BLaER1 treated with 17β-estradiol and CSF1 and Interleukin-3, amounts not matched to agents 10 nM and 100 nM (cell line): Measurements from ENCODE around the gene SHANK1.
A peak's percentile ranks its signal among the peaks of the same experiment; 100 is the strongest.

ENCODE experiments used
- H3K27ac ChIP-seq, 11 experiments: shearing (Covaris generic); formaldehyde crosslinking; 2 replicates each; pipeline ENCODE4 v1.8.1; 2022
- H3K27me3 ChIP-seq, 11 experiments: shearing (Covaris generic); formaldehyde crosslinking; 2 replicates each; pipeline ENCODE4 v1.8.1; 2022
- H3K36me3 ChIP-seq, 11 experiments: shearing (Covaris generic); formaldehyde crosslinking; 2 replicates each; pipeline ENCODE4 v1.8.1; 2022
- H3K4me1 ChIP-seq, 10 experiments: shearing (Covaris generic); formaldehyde crosslinking; 2 replicates each; pipeline ENCODE4 v1.8.1; 2022
- H3K4me2 ChIP-seq, 11 experiments: shearing (Covaris generic); formaldehyde crosslinking; 2 replicates each; pipeline ENCODE4 v1.8.1; 2022
- H3K4me3 ChIP-seq, 10 experiments: shearing (Covaris generic); formaldehyde crosslinking; 2 replicates each; pipeline ENCODE4 v1.8.1; 2022
- H3K9ac ChIP-seq, 11 experiments: shearing (Covaris generic); formaldehyde crosslinking; 2 replicates each; pipeline ENCODE4 v1.8.1; 2022
- H3K9me3 ChIP-seq, 11 experiments: shearing (Covaris generic); formaldehyde crosslinking; replicated peaks in 1 of 11; 2 replicates each; pipeline ENCODE4 v1.8.1; 2022
- H4K20me1 ChIP-seq, 11 experiments: shearing (Covaris generic); formaldehyde crosslinking; 2 replicates each; pipeline ENCODE4 v1.8.1; 2022
- Cebpa-rat ChIP-seq, 11 experiments: shearing (Covaris generic); IDR thresholded peaks; 2 replicates each; pipeline ENCODE4 v1.8.1; 2022

Gene SHANK1

DNA sequence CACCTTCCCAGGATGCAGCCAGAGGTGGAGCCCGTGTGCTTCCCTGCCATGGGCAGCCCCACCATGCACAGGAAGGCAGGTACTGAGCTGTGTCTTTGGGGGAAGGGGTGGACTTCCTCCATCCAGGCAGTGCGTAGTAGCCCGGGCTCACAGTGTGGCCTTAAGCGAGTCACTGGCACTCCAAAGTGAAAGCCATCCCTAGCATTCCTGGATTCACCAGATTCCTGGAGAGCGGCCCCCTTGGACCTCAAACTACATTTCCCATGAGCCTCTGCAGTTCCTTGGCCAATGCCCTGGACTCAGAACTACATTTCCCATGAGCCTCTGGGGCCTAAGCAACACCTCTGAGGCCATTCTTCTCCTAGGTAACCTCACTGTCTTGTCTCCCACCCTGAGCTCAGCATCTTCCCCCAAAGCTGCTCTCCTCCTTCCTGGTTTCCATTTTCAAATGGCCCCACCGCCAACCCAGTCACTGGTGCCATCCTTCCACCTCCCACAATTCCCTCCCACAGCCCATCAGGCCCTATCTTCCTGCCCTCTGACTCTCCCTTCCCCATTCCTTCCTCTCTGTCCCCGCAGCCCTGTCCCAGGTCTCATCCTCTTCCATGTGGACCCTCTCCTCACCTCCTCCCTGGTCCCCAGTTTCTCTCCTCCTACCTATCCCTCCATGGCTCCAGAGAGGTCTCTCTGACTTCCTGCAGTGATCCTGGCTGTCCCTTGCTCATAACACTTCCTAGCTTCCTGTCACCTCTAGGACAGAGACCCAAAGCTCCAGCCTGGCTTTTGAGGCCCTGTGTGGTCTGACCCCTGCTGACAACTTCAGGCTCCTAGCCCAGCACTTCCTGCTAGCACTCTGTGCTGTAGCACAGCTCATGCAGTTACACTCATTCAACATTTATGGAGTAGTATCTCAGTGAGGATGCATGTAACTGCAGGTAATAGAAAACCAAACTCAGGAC is 69.9 kb downstream of the SHANK1 start, which contains the start of gene C19orf81:
Gene C19orf81, plus strand, starts transcription at position 13 of the 959 bp plus-strand sequence. Its CDS starts 0 bp downstream, at position 13.
- H3K4me3 ChIP-seq: no peak within 1 kb of the TSS
- H3K27ac ChIP-seq: peak within 1 kb of the TSS in 5 of 11 experiments; percentile 4 to 56 (median 34); a peak in 7 of 22 replicates
- H3K36me3 ChIP-seq: no peaks in the 10 kb centered on the region
- H3K4me1 ChIP-seq: peaks cover 5 to 54% (median 20%) of the 10 kb centered on the region in 10 experiments; a peak in 18 of 20 replicates
- peaks cover 0 to 6% (median 0%) of the 10 kb centered on the region in 11 experiments; a peak in 2 of 22 replicates for H3K27me3 ChIP-seq
- no peak for TF ChIP-seq Cebpa-rat (IDR thresholded peaks at IDR 0.05)
- peak within 1 kb of the TSS in 1 of 11 experiments; percentile 20; a peak in 1 of 22 replicates for H3K9ac ChIP-seq
- no peaks in the 10 kb centered on the region for H4K20me1 ChIP-seq
- peaks cover 0 to 2% (median 1%) of the 10 kb centered on the region in 11 experiments; a peak in 17 of 22 replicates for H3K9me3 ChIP-seq
- H3K4me2 ChIP-seq: peak within 1 kb of the TSS; percentile 22 to 71 (median 48); a peak in 19 of 22 replicates

DNA sequence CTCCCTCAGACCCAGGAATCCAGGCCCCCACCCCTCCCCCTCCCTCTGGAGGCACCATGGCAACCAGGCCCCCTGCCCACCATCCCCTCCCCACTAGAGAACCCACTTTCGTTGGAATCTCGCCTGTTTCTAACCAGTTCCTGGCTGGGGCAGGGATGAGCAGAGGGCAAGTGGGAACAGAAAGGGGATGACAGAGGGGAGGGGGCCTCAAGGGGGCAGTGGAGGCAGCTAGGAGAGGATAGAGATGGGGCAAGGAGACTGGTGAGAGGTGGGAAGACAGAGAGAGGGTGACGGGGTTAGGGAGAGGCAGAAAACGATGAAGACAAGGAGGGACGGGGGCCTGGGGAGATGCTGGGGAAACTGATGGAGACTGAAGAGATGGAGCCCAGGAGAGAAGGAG is 70.9 kb downstream of the SHANK1 start:
- Histone ChIP-seq H3K27ac (peak overlapping the region in 3 of 11 experiments; percentile 4 to 56 (median 54); a peak in 5 of 22 replicates), H3K9ac (no peak overlapping the region), H3K27me3 (peaks cover 0 to 6% (median 0%) of the 10 kb centered on the region in 11 experiments; a peak in 2 of 22 replicates), H3K36me3 (no peaks in the 10 kb centered on the region), H3K4me2 (peak overlapping the region in 6 of 11 experiments; percentile 45 to 71 (median 62); a peak in 8 of 22 replicates), H3K4me1 (peaks cover 5 to 54% (median 20%) of the 10 kb centered on the region in 10 experiments; a peak in 18 of 20 replicates), H3K9me3 (no peaks in the 10 kb centered on the region), H4K20me1 (no peaks in the 10 kb centered on the region), H3K4me3 (no peak overlapping the region)
- TF ChIP-seq Cebpa-rat (IDR thresholded peaks at IDR 0.05): no peak

DNA sequence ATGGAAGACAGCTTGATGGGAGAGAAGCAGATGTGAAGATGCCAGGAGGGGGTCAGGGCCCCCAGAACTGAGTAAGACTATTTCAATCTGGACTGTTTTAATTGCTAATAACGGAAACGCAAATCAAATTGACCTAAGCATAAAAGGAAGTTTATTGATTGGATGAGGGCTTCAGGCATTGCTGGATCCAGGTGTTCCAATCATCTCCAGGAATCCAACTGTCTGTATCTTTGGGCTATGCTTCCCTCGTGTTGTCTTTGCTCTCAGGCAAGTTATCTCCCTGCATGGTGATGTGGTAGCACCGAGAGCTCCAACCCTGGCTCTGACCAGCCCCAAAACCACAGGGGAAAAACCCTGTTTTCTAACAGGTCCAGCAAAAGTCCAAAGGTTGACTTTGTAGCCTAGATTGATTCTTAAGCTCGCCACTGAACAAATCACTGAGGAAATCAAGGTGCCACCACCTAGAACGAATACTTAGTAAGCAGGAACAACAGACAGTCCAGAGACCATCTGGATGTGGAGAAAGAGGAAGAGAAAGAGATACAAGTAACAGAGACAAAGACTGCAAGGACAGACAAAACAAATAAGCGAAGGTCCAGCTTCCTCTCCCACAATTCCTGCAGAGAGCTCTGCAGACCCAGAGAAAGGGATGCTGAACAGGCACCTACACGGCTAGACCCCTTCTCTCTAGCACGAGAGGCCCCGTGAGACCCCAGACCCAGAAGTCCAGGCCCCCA is 71.6 kb downstream of the SHANK1 start:
- peaks cover 0 to 9% (median 0%) of the 10 kb centered on the region in 11 experiments; a peak in 2 of 22 replicates for H3K27me3 ChIP-seq
- no peaks in the 10 kb centered on the region for H3K36me3 ChIP-seq
- peak overlapping the region in 5 of 11 experiments; percentile 4 to 56 (median 34); a peak in 7 of 22 replicates for H3K27ac ChIP-seq
- peak overlapping the region in 2 of 11 experiments; percentile 20 to 32; a peak in 1 of 22 replicates for H3K9ac ChIP-seq
- H3K4me3 ChIP-seq: no peak overlapping the region
- H3K4me2 ChIP-seq: peak overlapping the region in 5 of 11 experiments; percentile 47 to 71 (median 63); a peak in 10 of 22 replicates
- no peaks in the 10 kb centered on the region for H3K9me3 ChIP-seq
- H4K20me1 ChIP-seq: no peaks in the 10 kb centered on the region
- peaks cover 5 to 54% (median 20%) of the 10 kb centered on the region in 10 experiments; a peak in 18 of 20 replicates for H3K4me1 ChIP-seq
- no peak for TF ChIP-seq Cebpa-rat (IDR thresholded peaks at IDR 0.05)

DNA sequence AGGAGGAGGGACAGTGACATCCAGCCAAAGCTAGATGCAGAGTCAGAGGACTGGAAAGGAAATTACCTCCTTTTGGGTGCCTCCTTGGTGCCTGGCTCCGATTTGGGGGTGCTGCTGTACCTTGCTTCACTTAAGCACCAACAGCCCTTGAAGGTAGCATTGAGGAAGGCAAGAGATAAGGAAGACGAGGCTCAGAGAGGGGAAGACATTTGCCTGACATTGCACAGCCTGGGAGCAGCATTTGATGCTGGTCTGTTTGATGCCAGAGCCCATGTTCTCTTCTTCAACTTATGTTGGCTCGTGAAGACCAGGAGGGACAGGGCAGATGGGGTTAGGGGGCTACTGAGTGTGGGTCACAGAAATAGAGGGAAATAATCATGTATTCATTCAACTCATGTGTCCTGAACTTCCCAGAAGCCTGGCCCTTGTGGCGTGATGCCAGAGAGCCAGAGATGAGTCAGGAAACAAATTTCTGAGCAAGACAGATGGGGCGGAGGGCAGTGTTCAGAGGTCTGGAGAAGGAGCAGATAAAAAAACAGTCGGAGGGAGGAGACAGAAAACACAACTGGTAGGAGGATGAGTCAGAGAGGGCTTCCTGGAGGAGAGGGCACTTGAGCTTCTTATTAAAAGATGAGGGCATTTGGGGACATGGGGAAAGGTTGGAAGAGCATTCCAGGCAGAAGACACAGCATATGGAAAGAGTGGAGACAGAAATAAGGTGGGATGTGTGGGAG is 73.4 kb downstream of the SHANK1 start:
- Histone ChIP-seq H3K4me2 (peak overlapping the region in 4 of 11 experiments; percentile 33 to 77 (median 64); a peak in 7 of 22 replicates), H3K36me3 (no peaks in the 10 kb centered on the region), H3K9ac (no peak overlapping the region; a peak in 1 of 22 replicates), H3K27ac (no peak overlapping the region), H3K9me3 (no peaks in the 10 kb centered on the region), H3K27me3 (peaks cover 0 to 10% (median 0%) of the 10 kb centered on the region in 11 experiments; a peak in 2 of 22 replicates), H3K4me1 (peaks cover 5 to 54% (median 20%) of the 10 kb centered on the region in 10 experiments; a peak in 18 of 20 replicates), H4K20me1 (no peaks in the 10 kb centered on the region), H3K4me3 (no peak overlapping the region)
- no peak for TF ChIP-seq Cebpa-rat (IDR thresholded peaks at IDR 0.05)

DNA sequence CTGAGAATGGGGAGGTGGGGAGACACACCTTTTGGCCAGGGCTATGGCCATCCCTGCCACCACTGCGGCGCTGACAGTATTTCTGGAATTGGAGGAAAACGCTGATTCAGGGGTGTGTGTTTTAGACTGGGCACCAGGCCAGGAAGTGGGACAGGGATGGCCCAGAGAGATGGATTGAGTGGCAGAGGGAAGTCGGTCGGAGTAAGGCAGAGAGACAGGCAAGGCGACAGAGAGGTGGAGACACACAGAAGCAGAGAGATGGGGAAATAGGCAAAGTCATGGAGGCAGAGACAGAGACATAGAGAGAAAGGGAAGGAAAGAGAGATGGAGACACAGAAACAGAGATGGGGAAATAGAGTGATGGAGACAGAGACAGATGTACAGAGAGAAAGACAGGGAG is 74.5 kb downstream of the SHANK1 start:
- Histone ChIP-seq H3K9ac (no peak overlapping the region), H4K20me1 (no peaks in the 10 kb centered on the region), H3K4me2 (peak overlapping the region in 3 of 11 experiments; percentile 29 to 68 (median 61); a peak in 4 of 22 replicates), H3K27ac (no peak overlapping the region), H3K27me3 (peaks cover 0 to 10% (median 0%) of the 10 kb centered on the region in 11 experiments; a peak in 2 of 22 replicates), H3K36me3 (no peaks in the 10 kb centered on the region), H3K4me3 (no peak overlapping the region), H3K4me1 (peaks cover 5 to 56% (median 21%) of the 10 kb centered on the region in 10 experiments; a peak in 18 of 20 replicates), H3K9me3 (no peaks in the 10 kb centered on the region)
- no peak for TF ChIP-seq Cebpa-rat (IDR thresholded peaks at IDR 0.05)

DNA sequence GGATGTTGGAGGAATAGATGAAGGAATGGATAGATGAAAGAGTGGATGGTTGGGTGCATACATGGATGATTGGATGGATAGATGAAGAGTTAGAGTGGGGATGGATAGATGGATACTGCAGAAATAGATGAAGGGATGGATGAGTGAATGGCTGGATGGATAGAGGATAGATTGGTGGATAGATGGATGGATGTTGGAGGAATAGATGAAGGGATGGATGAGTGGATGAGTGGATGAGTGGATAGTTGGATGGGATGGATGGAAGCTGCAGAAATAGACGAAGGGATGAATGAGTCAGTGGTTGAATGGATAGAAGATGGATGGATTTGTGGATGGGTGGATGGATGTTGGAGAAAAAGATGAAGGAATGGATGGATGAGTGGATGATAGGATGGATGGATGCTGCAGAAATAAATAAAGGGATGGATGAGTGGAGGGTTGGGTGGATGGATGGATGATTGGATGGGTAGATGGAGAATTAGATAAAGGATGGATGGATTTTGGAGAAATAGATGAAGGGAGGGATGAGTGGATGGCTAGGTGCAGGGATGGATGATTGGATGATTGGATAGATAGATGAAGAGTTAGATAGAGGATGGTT is 75.2 kb downstream of the SHANK1 start:
- Histone ChIP-seq H3K4me3 (no peak overlapping the region), H3K9me3 (no peaks in the 10 kb centered on the region), H4K20me1 (no peaks in the 10 kb centered on the region), H3K4me1 (peaks cover 5 to 52% (median 21%) of the 10 kb centered on the region in 10 experiments; a peak in 19 of 20 replicates), H3K4me2 (no peak overlapping the region; a peak in 1 of 22 replicates), H3K36me3 (no peaks in the 10 kb centered on the region), H3K9ac (no peak overlapping the region), H3K27me3 (peaks cover 0 to 10% (median 0%) of the 10 kb centered on the region in 11 experiments; a peak in 2 of 22 replicates), H3K27ac (no peak overlapping the region)
- TF ChIP-seq Cebpa-rat (IDR thresholded peaks at IDR 0.05): no peak

DNA sequence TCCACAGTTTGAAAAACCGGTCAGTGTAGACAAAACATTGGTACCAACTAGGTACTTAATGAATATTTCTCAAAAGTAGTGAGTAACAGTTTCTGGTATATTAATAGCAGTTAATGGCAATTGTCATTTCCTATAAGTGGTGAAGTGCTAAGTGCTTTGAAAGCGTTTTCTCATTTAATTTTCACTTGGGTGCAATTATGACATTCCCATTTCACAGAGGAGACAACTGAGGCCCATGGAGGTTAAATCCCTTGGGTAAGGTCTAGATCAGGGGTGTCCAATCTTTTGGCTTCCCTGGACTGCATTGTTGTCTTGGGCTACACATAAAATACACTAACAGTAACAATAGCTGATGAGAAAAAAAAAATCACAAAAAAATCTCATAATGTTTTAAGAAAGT is 79.2 kb downstream of the SHANK1 start:
- Histone ChIP-seq H3K27ac (peak overlapping the region in 2 of 11 experiments; percentile 73 to 80; a peak in 3 of 22 replicates), H3K36me3 (no peaks in the 10 kb centered on the region), H3K4me3 (peak overlapping the region in 4 of 10 experiments; percentile 77 to 89 (median 86); a peak in 5 of 20 replicates), H3K4me1 (peaks cover 9 to 21% (median 14%) of the 10 kb centered on the region in 10 experiments; a peak in 18 of 20 replicates), H3K9ac (peak overlapping the region in 6 of 11 experiments; percentile 75 to 84 (median 80); a peak in 6 of 22 replicates), H3K4me2 (peak overlapping the region; percentile 76 to 100 (median 97); a peak in 21 of 22 replicates), H4K20me1 (no peaks in the 10 kb centered on the region), H3K27me3 (peaks cover 0 to 10% (median 0%) of the 10 kb centered on the region in 11 experiments; a peak in 2 of 22 replicates), H3K9me3 (peaks cover 0 to 4% (median 2%) of the 10 kb centered on the region in 11 experiments; a peak in 7 of 22 replicates)
- TF ChIP-seq Cebpa-rat (IDR thresholded peaks at IDR 0.05): no peak
